ENCODE measurements around the gene DYSF. TPM values are rescaled to one million over a fixed set of nuclear protein-coding genes. Genes with fewer than 3 reads are reported as not detected.

The DYSF gene
- total RNA-seq, 1 experiment from 2014 or later = 5.5 TPM

GRCh38 chr2:71578767-71579342 is 125.5 kb downstream of the DYSF start:
- H3K9ac ChIP-seq (ENCODE audit: extremely low read depth, insufficient read length, low read length) = no peak overlapping the region
- no peak overlapping the region for H2BK5ac ChIP-seq (ENCODE audit: insufficient read length, low read length)
- peak overlapping the region; percentile 29 to 63 (median 53); a peak in 3 of 7 replicates for H3K27ac Mint-ChIP-seq
- WGBS (ENCODE audit: extremely low coverage, insufficient read length, low lambda C conversion rate) = no CpG with 5 or more reads among the region's 20 CpGs
- H2BK20ac ChIP-seq (ENCODE audit: low read depth, low read length, poor library complexity, severe bottlenecking) = no peak overlapping the region
- peaks cover 0 to 4% (median 0%) of the 10 kb centered on the region in 3 experiments; a peak in 2 of 7 replicates for H3K36me3 Mint-ChIP-seq (ENCODE audit: insufficient read depth in 1 of 3, low read depth in 3 of 3)
- no peaks in the 10 kb centered on the region for H3K27me3 ChIP-seq (ENCODE audit: insufficient read depth, low read length)
- H3T11ph ChIP-seq (ENCODE audit: low read length) = no peak overlapping the region
- TF ChIP-seq, protein P1, sequence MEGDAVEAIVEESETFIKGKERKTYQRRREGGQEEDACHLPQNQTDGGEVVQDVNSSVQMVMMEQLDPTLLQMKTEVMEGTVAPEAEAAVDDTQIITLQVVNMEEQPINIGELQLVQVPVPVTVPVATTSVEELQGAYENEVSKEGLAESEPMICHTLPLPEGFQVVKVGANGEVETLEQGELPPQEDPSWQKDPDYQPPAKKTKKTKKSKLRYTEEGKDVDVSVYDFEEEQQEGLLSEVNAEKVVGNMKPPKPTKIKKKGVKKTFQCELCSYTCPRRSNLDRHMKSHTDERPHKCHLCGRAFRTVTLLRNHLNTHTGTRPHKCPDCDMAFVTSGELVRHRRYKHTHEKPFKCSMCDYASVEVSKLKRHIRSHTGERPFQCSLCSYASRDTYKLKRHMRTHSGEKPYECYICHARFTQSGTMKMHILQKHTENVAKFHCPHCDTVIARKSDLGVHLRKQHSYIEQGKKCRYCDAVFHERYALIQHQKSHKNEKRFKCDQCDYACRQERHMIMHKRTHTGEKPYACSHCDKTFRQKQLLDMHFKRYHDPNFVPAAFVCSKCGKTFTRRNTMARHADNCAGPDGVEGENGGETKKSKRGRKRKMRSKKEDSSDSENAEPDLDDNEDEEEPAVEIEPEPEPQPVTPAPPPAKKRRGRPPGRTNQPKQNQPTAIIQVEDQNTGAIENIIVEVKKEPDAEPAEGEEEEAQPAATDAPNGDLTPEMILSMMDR (conservative IDR thresholded peaks at IDR 0.05) = no peak
- H3K18ac ChIP-seq (ENCODE audit: insufficient read length, low read depth, low read length) = no peak overlapping the region
- H3K4me1 Mint-ChIP-seq = no peaks in the 10 kb centered on the region
- no peak overlapping the region for H3K14ac ChIP-seq (ENCODE audit: insufficient read depth, low read length)
- no peak overlapping the region for H2BK12ac ChIP-seq (ENCODE audit: insufficient read length, low read depth, low read length)
- H4K8ac ChIP-seq (replicated peaks; ENCODE audit: insufficient read length, low read depth, low read length) = no peak overlapping the region
- H3K23me2 ChIP-seq (ENCODE audit: insufficient read length, low read depth, low read length, poor library complexity, severe bottlenecking) = no peaks in the 10 kb centered on the region
- H4K20me1 ChIP-seq (ENCODE audit: control insufficient read depth, insufficient read depth, insufficient read length) = no peaks in the 10 kb centered on the region
- no peaks in the 10 kb centered on the region for H3K9me3 Mint-ChIP-seq
- H4K91ac ChIP-seq (ENCODE audit: insufficient read length, low read depth, low read length) = no peak overlapping the region
- no peaks in the 10 kb centered on the region for H3K79me1 ChIP-seq (ENCODE audit: insufficient read depth, low read depth, low read length, poor library complexity, severe bottlenecking)
- H2AK5ac ChIP-seq (ENCODE audit: insufficient read length, low read length) = no peak overlapping the region
- no peak overlapping the region for H3K4me3 Mint-ChIP-seq
- H3K4me1 ChIP-seq (ENCODE audit: insufficient read depth, low read length) = no peaks in the 10 kb centered on the region
- H3K27me3 Mint-ChIP-seq (ENCODE audit: low read depth) = no peaks in the 10 kb centered on the region
- H3K4ac ChIP-seq (ENCODE audit: low read depth, low read length) = no peak overlapping the region
- H3K23ac ChIP-seq (ENCODE audit: insufficient read length, low read depth, low read length) = no peak overlapping the region
- H3K9me3 ChIP-seq (ENCODE audit: control insufficient read depth, low read depth, low read length) = no peaks in the 10 kb centered on the region
- H3K4me2 ChIP-seq (ENCODE audit: insufficient read depth, insufficient read length, low read length) = no peak overlapping the region
- H3K27ac ChIP-seq (ENCODE audit: insufficient read length, low read depth, low read length) = no peak overlapping the region
- no peak overlapping the region for H2AFZ ChIP-seq (ENCODE audit: low read length)
- no peak overlapping the region for H3K56ac ChIP-seq (ENCODE audit: insufficient read length, low read depth, low read length)
- H2BK120ac ChIP-seq (ENCODE audit: low read depth, low read length, poor library complexity, severe bottlenecking) = no peak overlapping the region
- no peak overlapping the region for H4K5ac ChIP-seq (ENCODE audit: insufficient read length, low read depth, low read length)
- DNase-seq = no peak
- H2BK15ac ChIP-seq (ENCODE audit: low read depth, low read length) = no peak overlapping the region
- no peaks in the 10 kb centered on the region for H3K79me2 ChIP-seq (ENCODE audit: insufficient read depth, low read length)

Measured in H9 (cell line).